Measurements from ENCODE around the gene SART3. TPM values are rescaled to one million over a fixed set of nuclear protein-coding genes. Genes with fewer than 3 reads are reported as not detected.
"Not testable (repeated sequence)": the region's sequence is repeated elsewhere in the genome, so short reads cannot be mapped to it uniquely, and the experiment has no call there.

SART3 gene
- total RNA-seq, 1 donor from 2014 or later, result 24.9 TPM

DNA sequence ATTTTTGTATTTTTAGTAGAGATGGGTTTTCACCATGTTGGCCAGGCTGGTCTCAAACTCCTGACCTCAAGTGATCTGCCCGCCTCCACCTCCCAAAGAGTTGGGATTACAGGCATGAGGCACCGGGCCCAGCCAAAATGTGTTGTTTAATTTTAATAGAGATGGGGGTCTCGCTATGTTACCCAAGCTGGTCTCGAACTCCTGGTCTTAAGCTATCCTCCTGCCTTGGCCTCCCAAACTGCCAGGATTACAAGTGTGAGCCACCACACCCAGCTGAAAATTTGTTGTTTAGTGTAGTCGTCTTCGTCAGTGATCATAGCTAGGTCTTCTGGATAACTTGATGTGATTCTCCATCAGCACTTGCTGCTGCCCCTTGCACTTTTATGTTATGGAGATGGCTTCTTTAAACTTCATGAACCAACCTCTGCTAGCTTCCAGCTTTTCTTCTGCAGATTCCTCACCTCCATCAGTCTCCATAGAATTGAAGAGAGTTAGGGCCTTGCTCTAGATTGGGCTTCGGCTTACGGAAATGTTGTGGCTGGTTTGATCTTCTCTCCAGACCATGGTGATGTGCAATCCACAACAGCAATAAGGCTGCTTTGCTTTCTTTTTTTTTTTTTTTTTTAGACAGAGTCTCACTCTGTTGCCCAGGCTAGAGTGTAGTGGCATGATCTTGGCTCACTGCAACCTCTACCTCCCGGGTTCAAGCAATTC is 14.4 kb upstream of the SART3 start:
- no peaks in the 10 kb centered on the region for H3K9me3 ChIP-seq (replicated peaks)
- no peaks in the 10 kb centered on the region for H3K36me3 ChIP-seq
- DNase-seq, result no peak
- TF ChIP-seq, protein P1, sequence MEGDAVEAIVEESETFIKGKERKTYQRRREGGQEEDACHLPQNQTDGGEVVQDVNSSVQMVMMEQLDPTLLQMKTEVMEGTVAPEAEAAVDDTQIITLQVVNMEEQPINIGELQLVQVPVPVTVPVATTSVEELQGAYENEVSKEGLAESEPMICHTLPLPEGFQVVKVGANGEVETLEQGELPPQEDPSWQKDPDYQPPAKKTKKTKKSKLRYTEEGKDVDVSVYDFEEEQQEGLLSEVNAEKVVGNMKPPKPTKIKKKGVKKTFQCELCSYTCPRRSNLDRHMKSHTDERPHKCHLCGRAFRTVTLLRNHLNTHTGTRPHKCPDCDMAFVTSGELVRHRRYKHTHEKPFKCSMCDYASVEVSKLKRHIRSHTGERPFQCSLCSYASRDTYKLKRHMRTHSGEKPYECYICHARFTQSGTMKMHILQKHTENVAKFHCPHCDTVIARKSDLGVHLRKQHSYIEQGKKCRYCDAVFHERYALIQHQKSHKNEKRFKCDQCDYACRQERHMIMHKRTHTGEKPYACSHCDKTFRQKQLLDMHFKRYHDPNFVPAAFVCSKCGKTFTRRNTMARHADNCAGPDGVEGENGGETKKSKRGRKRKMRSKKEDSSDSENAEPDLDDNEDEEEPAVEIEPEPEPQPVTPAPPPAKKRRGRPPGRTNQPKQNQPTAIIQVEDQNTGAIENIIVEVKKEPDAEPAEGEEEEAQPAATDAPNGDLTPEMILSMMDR (IDR thresholded peaks at IDR 0.05; ENCODE audit: borderline replicate concordance), result no peak
- no peak overlapping the region for H3K4me3 ChIP-seq
- intact Hi-C loops (cut with micrococcal nuclease), result no loop called here
- H3K27ac ChIP-seq (replicated peaks), result no peak overlapping the region
- peaks cover 16% of the 10 kb centered on the region for H3K4me1 ChIP-seq
- H3K27me3 ChIP-seq (ENCODE audit: low read depth), result no peaks in the 10 kb centered on the region

DNA sequence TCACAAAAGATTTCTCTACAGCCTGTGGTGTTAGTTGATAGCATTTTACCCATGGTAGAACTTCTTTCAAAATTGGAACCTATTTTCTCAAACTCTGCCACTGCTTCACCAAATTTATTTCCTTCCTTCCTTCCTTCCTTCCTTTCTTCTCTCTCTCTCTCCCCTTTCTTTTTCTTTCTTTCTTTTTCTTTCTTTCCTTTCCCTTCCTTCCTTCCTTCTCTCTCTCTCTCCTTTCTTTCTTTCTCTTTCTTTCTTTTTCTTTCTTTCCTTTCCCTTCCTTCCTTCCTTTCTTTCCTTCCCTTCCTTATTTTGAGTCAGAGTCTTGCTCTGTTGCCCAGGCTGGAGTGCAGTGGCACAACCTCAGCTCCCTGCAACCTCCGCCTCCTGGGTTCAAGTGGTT is 13.3 kb upstream of the SART3 start:
- H3K4me3 ChIP-seq; intact Hi-C loops (cut with micrococcal nuclease); H3K9me3 ChIP-seq (replicated peaks); H3K36me3 ChIP-seq; H3K27me3 ChIP-seq (ENCODE audit: low read depth); H3K27ac ChIP-seq (replicated peaks); DNase-seq: not testable (repeated sequence)
- H3K4me1 ChIP-seq, result peaks cover 12% of the 10 kb centered on the region

DNA sequence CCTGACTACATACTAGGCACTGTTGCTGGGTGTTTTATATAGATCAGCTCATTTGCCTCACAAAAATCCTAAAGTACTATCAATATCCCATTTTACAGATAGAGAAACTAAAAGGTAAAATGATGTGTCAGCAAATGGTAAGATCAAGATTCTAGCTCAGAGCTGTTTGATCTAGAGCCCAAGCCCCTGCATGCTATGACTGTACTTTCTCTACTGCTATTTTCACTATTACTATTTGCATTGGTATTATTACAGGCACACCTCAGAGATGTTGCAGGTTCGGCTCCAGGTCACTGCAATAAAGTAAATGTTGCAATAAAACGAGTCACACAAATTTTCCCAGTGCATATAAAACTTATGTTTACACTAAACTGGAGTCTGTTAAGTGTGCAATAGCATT is 12.3 kb upstream of the SART3 start:
- intact Hi-C loops (cut with micrococcal nuclease), result no loop called here
- H3K27me3 ChIP-seq (ENCODE audit: low read depth), result no peaks in the 10 kb centered on the region

DNA sequence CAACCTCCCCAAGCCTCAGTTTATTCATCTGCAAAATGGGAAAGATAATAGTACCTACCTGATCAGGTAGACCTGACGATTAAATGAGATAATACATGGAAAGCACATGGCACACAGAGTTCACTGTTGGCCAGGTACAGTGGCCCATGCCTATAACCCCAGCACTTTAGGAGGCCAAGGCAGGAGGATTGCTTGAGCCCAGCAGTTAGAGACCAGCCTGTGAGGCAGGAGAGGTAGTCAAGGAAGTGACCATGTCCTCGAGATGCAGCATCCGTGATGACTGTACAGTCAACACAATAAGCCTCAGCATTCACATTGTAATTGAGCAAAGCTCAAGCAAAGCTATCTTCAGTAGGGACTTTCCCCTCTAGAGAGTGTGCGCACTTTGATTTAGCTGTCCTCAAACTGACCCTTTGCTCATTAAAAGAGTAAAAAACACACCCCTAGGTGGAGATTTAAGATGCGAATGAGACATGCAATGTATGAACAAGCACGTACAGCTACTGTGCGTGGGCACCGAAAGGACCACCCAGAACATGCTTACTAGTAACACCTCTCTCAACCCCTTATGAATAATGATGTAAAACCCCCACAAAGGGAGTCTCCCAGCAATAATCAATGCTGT is 11.3 kb upstream of the SART3 start:
- H3K27me3 ChIP-seq (ENCODE audit: low read depth), result no peaks in the 10 kb centered on the region
- no peak overlapping the region for H3K4me3 ChIP-seq
- no peak for DNase-seq
- intact Hi-C loops (cut with micrococcal nuclease), result no loop called here
- H3K36me3 ChIP-seq, result peaks cover 28% of the 10 kb centered on the region
- H3K4me1 ChIP-seq, result peaks cover 28% of the 10 kb centered on the region
- H3K9me3 ChIP-seq (replicated peaks), result no peaks in the 10 kb centered on the region
- no peak overlapping the region for H3K27ac ChIP-seq (replicated peaks)
- TF ChIP-seq, protein P1 (IDR thresholded peaks at IDR 0.05; ENCODE audit: borderline replicate concordance), result no peak

More for the DNA sequence above, 12.3 kb upstream of the SART3 start:
- TF ChIP-seq, protein P1 (IDR thresholded peaks at IDR 0.05; ENCODE audit: borderline replicate concordance), result no peak
- Histone ChIP-seq H3K4me3 (no peak overlapping the region), H3K4me1 (peaks cover 18% of the 10 kb centered on the region), H3K36me3 (peaks cover 18% of the 10 kb centered on the region), H3K27ac (replicated peaks) (no peak overlapping the region), H3K9me3 (replicated peaks) (no peaks in the 10 kb centered on the region)
- DNase-seq, result no peak

DNA sequence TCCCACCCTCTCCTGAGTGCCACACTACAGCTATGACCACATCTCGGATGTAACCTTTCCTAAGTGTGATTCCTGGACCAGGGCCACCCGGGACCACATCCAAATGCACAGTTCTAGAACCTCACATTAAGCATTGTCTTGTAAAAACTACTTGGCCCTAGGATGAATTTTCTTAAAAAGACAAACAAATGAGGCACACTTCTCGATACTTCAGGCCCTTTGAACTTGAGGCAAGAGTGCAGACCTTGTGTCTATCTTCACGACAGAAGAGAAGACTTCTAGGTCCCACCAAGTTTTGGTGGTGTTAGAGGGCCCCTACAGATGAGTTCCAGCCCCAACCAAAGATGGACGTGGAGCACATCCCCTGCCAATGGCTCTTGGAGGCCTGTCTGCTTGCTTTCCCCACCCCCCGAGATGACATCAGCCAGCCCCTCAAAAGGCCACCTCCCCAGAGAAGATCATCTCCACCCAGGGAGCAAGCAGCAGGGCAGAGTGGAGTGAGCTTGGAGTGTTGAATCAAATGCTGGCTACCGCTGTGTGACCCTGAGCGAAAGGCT is 10.7 kb upstream of the SART3 start:
- TF ChIP-seq, protein P1 (IDR thresholded peaks at IDR 0.05; ENCODE audit: borderline replicate concordance), result no peak
- DNase-seq, result no peak
- Histone ChIP-seq H3K36me3 (peaks cover 34% of the 10 kb centered on the region), H3K4me1 (peaks cover 29% of the 10 kb centered on the region), H3K9me3 (replicated peaks) (no peaks in the 10 kb centered on the region), H3K27me3 (ENCODE audit: low read depth) (no peaks in the 10 kb centered on the region), H3K4me3 (no peak overlapping the region), H3K27ac (replicated peaks) (no peak overlapping the region)
- intact Hi-C loops (cut with micrococcal nuclease), result no loop called here
